HFFc6 (cell line): ENCODE measurements around the gene OR10AD1. TPM values are rescaled to one million over a fixed set of nuclear protein-coding genes. Genes with fewer than 3 reads are reported as not detected.

Experiments used
- DNase-seq: peaks from one replicate; pipeline ENCODE4 v3.0.0-alpha.2; 2018
- H3K27ac Mint-ChIP-seq: 2 replicates; pipeline ENCODE4 v1.8.0; 2020; ENCODE audit warnings: mild to moderate bottlenecking, mixed read lengths
- H3K27me3 Mint-ChIP-seq: 2 replicates; pipeline ENCODE4 v1.8.0; 2021; ENCODE audit warnings: mild to moderate bottlenecking, moderate library complexity, mixed read lengths; ENCODE audit not compliant: insufficient read depth
- H3K36me3 Mint-ChIP-seq: 2 replicates; pipeline ENCODE4 v1.8.0; 2021; ENCODE audit warnings: low read depth, mixed read lengths
- H3K4me1 Mint-ChIP-seq: 2 replicates; pipeline ENCODE4 v1.8.0; 2020; ENCODE audit warnings: low read depth, mixed read lengths
- H3K4me3 Mint-ChIP-seq: 2 replicates; pipeline ENCODE4 v1.8.0; 2020; ENCODE audit warnings: mild to moderate bottlenecking, moderate library complexity, mixed read lengths
- H3K9me3 Mint-ChIP-seq: 2 replicates; pipeline ENCODE4 v1.8.0; 2020; ENCODE audit warnings: mild to moderate bottlenecking, mixed read lengths
- CTCF ChIP-seq: fragments of 200-600 bp; sonication (generic); IDR thresholded peaks from 2 replicates; pipeline ENCODE4 v1.5.0; 2021; ENCODE audit warnings: antibody characterized with exemption, mild to moderate bottlenecking
- total RNA-seq, 6 experiments: library from RNA; stranded (reverse); fragmentation: NEBNext Ultra II Directional; extraction: Animal tissue kit (Norgen Biotek cat#: 25700); gene quantifications; 2 replicates in 1 of 6; 3 replicates in 5 of 6; pipeline ENCODE4 v1.2.3, GENCODE V29; 2021

The OR10AD1 gene
- total RNA-seq, 6 experiments from 2014 or later = not detected

GRCh38 chr12:48179466-48179865, 23.6 kb downstream of the OR10AD1 start:
- Mint-ChIP-seq H3K27ac (no peak overlapping the region), H3K4me3 (no peak overlapping the region), H3K4me1 (peaks cover 21% of the 10 kb centered on the region), H3K36me3 (no peaks in the 10 kb centered on the region), H3K27me3 (peaks cover 32% of the 10 kb centered on the region), H3K9me3 (no peaks in the 10 kb centered on the region)
- no peak for TF ChIP-seq CTCF
- DNase-seq = no peak

- peaks cover 21% of the 10 kb centered on the region for H3K4me1 Mint-ChIP-seq
- no peaks in the 10 kb centered on the region for H3K9me3 Mint-ChIP-seq
- peaks cover 25% of the 10 kb centered on the region for H3K27me3 Mint-ChIP-seq
- H3K36me3 Mint-ChIP-seq = no peaks in the 10 kb centered on the region
- no peak for TF ChIP-seq CTCF
- H3K4me3 Mint-ChIP-seq = no peak overlapping the region
- DNase-seq = no peak
- H3K27ac Mint-ChIP-seq = no peak overlapping the region
These were observed 25.1 kb downstream of the OR10AD1 start for GRCh38 chr12:48177982-48178381.

- H3K36me3 Mint-ChIP-seq = no peaks in the 10 kb centered on the region
- H3K4me3 Mint-ChIP-seq = no peak overlapping the region
- no peaks in the 10 kb centered on the region for H3K9me3 Mint-ChIP-seq
- peaks cover 25% of the 10 kb centered on the region for H3K27me3 Mint-ChIP-seq
- DNase-seq = no peak
- no peak overlapping the region for H3K27ac Mint-ChIP-seq
- no peak for TF ChIP-seq CTCF
- peaks cover 12% of the 10 kb centered on the region for H3K4me1 Mint-ChIP-seq
These were observed 26.7 kb downstream of the OR10AD1 start for GRCh38 chr12:48176417-48176751.

GRCh38 chr12:48175613-48176416, 27.3 kb downstream of the OR10AD1 start:
- H3K36me3 Mint-ChIP-seq = no peaks in the 10 kb centered on the region
- peaks cover 25% of the 10 kb centered on the region for H3K27me3 Mint-ChIP-seq
- H3K4me3 Mint-ChIP-seq = peak overlapping the region; percentile 17; the same call in 1 of the 2 replicates
- no peak for TF ChIP-seq CTCF
- peaks cover 12% of the 10 kb centered on the region for H3K4me1 Mint-ChIP-seq
- H3K27ac Mint-ChIP-seq = no peak overlapping the region
- no peak for DNase-seq
- no peaks in the 10 kb centered on the region for H3K9me3 Mint-ChIP-seq

GRCh38 chr12:48169011-48169410, 34.1 kb downstream of the OR10AD1 start:
- no peak overlapping the region for H3K4me3 Mint-ChIP-seq
- no peak for DNase-seq
- no peak overlapping the region for H3K27ac Mint-ChIP-seq
- H3K27me3 Mint-ChIP-seq = peaks cover 7% of the 10 kb centered on the region
- H3K36me3 Mint-ChIP-seq = no peaks in the 10 kb centered on the region
- TF ChIP-seq CTCF = no peak
- H3K9me3 Mint-ChIP-seq = no peaks in the 10 kb centered on the region
- H3K4me1 Mint-ChIP-seq = no peaks in the 10 kb centered on the region
